ENCODE results near the gene FAR2. TPM values are rescaled to one million over a fixed set of nuclear protein-coding genes. Genes with fewer than 3 reads are reported as not detected.

FAR2 gene
- polyA plus RNA-seq, 1 of the 3 experiments (the other 2 are of a cell fraction) = 7.4 TPM

DNA sequence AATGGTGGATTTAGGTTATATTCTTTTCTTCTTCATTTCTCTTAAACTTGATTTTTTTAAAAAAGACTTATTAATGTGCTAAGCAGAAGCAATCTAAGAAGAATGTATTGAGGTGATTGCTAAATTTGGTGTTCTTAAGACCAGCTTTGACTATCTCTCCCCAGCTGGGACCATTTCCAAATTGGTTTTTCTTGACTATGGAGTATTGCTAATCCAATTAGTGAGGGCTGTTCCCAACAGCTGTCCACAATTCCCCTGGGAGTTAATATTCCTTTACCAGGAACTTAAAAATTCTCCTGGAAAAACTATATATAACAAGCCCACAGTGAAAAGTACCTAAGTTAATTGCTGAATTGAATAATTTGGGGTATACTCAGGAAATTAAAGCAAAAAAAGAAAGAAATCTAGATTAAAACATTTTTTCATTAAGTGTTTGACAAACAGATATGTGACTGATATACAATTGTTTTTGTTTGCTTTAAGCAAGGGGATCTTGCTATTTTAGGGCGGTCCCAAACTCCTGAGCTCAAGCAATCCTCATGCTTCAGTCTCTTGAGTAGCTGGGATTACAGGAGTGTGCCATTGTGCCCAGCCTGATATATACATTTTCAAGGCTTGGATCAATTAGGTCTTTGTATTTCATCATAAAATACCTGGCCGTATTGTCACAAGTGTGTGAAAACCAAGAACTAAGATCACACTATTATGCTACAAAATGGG, 105.0 kb downstream of the FAR2 start:
- no peak overlapping the region for H3K9ac ChIP-seq
- no peaks in the 10 kb centered on the region for H3K9me3 ChIP-seq
- TF ChIP-seq NRF1 (IDR thresholded peaks at IDR 0.05; ENCODE audit: low read depth, low read length) (no peak), MXI1 (IDR thresholded peaks at IDR 0.05; ENCODE audit: low read depth, low read length) (no peak), MEF2A (IDR thresholded peaks at IDR 0.05; ENCODE audit: borderline replicate concordance, low read depth) (no peak), EZH2phosphoT487 (IDR thresholded peaks at IDR 0.05; ENCODE audit: borderline replicate concordance, low read depth) (no peak), JUND (IDR thresholded peaks at IDR 0.05) (no peak), EP300 (IDR thresholded peaks at IDR 0.05; ENCODE audit: borderline replicate concordance in 1 of 2, low read depth in 1 of 2, low read length in 1 of 2) (no peak), TAF1 (IDR thresholded peaks at IDR 0.05; ENCODE audit: borderline replicate concordance, low read depth, low read length) (no peak), GABPA (IDR thresholded peaks at IDR 0.05; ENCODE audit: low read depth) (no peak), RFX5 (IDR thresholded peaks at IDR 0.05; ENCODE audit: low read length) (no peak)
- TF ChIP-seq, protein P1, sequence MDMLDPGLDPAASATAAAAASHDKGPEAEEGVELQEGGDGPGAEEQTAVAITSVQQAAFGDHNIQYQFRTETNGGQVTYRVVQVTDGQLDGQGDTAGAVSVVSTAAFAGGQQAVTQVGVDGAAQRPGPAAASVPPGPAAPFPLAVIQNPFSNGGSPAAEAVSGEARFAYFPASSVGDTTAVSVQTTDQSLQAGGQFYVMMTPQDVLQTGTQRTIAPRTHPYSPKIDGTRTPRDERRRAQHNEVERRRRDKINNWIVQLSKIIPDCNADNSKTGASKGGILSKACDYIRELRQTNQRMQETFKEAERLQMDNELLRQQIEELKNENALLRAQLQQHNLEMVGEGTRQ (IDR thresholded peaks at IDR 0.05; ENCODE audit: borderline replicate concordance, low read depth, low read length) = no peak
- TF ChIP-seq, protein P2, sequence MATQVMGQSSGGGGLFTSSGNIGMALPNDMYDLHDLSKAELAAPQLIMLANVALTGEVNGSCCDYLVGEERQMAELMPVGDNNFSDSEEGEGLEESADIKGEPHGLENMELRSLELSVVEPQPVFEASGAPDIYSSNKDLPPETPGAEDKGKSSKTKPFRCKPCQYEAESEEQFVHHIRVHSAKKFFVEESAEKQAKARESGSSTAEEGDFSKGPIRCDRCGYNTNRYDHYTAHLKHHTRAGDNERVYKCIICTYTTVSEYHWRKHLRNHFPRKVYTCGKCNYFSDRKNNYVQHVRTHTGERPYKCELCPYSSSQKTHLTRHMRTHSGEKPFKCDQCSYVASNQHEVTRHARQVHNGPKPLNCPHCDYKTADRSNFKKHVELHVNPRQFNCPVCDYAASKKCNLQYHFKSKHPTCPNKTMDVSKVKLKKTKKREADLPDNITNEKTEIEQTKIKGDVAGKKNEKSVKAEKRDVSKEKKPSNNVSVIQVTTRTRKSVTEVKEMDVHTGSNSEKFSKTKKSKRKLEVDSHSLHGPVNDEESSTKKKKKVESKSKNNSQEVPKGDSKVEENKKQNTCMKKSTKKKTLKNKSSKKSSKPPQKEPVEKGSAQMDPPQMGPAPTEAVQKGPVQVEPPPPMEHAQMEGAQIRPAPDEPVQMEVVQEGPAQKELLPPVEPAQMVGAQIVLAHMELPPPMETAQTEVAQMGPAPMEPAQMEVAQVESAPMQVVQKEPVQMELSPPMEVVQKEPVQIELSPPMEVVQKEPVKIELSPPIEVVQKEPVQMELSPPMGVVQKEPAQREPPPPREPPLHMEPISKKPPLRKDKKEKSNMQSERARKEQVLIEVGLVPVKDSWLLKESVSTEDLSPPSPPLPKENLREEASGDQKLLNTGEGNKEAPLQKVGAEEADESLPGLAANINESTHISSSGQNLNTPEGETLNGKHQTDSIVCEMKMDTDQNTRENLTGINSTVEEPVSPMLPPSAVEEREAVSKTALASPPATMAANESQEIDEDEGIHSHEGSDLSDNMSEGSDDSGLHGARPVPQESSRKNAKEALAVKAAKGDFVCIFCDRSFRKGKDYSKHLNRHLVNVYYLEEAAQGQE (IDR thresholded peaks at IDR 0.05; ENCODE audit: low read depth, low read length) = no peak
- no peaks in the 10 kb centered on the region for H3K79me2 ChIP-seq (ENCODE audit: insufficient read depth)
- no peak overlapping the region for H3K4me2 ChIP-seq
- ChIA-PET CTCF (interaction anchor here (1.0 to 1.1 kb wide), 2 partner anchors 10 to 19 kb away, joined by 3 to 4 read pairs; no protein-coding TSS in a partner anchor), POLR2A (no interaction called here)
- no peaks in the 10 kb centered on the region for H3K9me2 ChIP-seq
- no peak for DNase-seq
- no peaks in the 10 kb centered on the region for H3F3A ChIP-seq (replicated peaks; ENCODE audit: insufficient read depth)
- H2AFZ ChIP-seq (ENCODE audit: low read depth) = no peak overlapping the region
- H3K27ac ChIP-seq (ENCODE audit: low read depth in 2 of 2, low read length in 1 of 2) = no peak overlapping the region; a peak in 1 of 4 replicates
- no peaks in the 10 kb centered on the region for H3K36me3 ChIP-seq (replicated peaks in 1 of 2; ENCODE audit: control insufficient read depth in 1 of 2, insufficient read depth in 2 of 2, low read length in 1 of 2)
- WGBS (ENCODE audit: low lambda C conversion rate) = 91% methylated on average over 2 of the region's 2 CpGs
- peaks cover 0 to 5% of the 10 kb centered on the region in 2 experiments; a peak in 2 of 4 replicates for H3K4me1 ChIP-seq (ENCODE audit: control insufficient read depth in 1 of 2, insufficient read depth in 2 of 2, low read depth in 1 of 2, low read length in 1 of 2)
- no peaks in the 10 kb centered on the region for H3K27me3 ChIP-seq (ENCODE audit: insufficient read depth)
- no peaks in the 10 kb centered on the region for H4K20me1 ChIP-seq (ENCODE audit: insufficient read depth)
- H3K4me3 ChIP-seq (ENCODE audit: low read depth in 2 of 2, low read length in 1 of 2) = no peak overlapping the region

DNA sequence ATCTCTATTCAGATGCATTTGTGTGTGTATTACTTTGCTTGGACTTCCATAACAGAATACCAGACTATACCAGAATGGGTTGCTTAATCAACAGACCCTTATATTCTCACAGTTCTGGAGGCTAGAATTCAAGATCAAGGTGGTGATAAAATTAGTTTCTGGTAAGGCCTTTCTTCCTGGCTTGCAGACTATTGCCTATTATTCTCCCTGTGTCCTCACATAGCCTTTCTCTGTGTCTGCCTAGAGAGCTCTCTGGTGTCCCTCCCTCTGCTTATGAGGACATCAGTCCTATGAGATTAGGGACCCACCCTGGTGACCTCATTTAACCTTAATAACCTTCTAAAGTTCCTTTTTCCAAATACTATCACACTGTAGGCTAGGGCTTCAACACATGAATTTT, 106.0 kb downstream of the FAR2 start:
- POLR2A ChIA-PET = no interaction called here
- no peak overlapping the region for H3K4me2 ChIP-seq
- no peak overlapping the region for H3K4me3 ChIP-seq (ENCODE audit: low read depth in 2 of 2, low read length in 1 of 2)
- H3K9me3 ChIP-seq = no peaks in the 10 kb centered on the region
- TF ChIP-seq SMC3 (IDR thresholded peaks at IDR 0.05; ENCODE audit: low read depth, low read length) = no peak
- TF ChIP-seq GATA2 (CRISPR knock-in tag; IDR thresholded peaks at IDR 0.05) = no peak
- no peak for TF ChIP-seq POLR2AphosphoS5 (IDR thresholded peaks at IDR 0.05; ENCODE audit: low read depth, low read length)
- TF ChIP-seq JUND (IDR thresholded peaks at IDR 0.05) = no peak
- TF ChIP-seq, protein P3, sequence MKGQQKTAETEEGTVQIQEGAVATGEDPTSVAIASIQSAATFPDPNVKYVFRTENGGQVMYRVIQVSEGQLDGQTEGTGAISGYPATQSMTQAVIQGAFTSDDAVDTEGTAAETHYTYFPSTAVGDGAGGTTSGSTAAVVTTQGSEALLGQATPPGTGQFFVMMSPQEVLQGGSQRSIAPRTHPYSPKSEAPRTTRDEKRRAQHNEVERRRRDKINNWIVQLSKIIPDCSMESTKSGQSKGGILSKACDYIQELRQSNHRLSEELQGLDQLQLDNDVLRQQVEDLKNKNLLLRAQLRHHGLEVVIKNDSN (IDR thresholded peaks at IDR 0.05; ENCODE audit: borderline replicate concordance, low read depth) = no peak
- no peak for TF ChIP-seq CHD2 (IDR thresholded peaks at IDR 0.05; ENCODE audit: low read length, partially characterized antibody)
- TF ChIP-seq GABPA (IDR thresholded peaks at IDR 0.05; ENCODE audit: low read depth) = no peak
- no peak overlapping the region for H2AFZ ChIP-seq (ENCODE audit: low read depth)
- H3F3A ChIP-seq (replicated peaks; ENCODE audit: insufficient read depth) = no peaks in the 10 kb centered on the region
- peaks cover 0 to 5% of the 10 kb centered on the region in 2 experiments; a peak in 2 of 4 replicates for H3K4me1 ChIP-seq (ENCODE audit: control insufficient read depth in 1 of 2, insufficient read depth in 2 of 2, low read depth in 1 of 2, low read length in 1 of 2)
- DNase-seq = peak; percentile 4
- H3K36me3 ChIP-seq (replicated peaks in 1 of 2; ENCODE audit: control insufficient read depth in 1 of 2, insufficient read depth in 2 of 2, low read length in 1 of 2) = no peaks in the 10 kb centered on the region
- H4K20me1 ChIP-seq (ENCODE audit: insufficient read depth) = no peaks in the 10 kb centered on the region
- no peak overlapping the region for H3K9ac ChIP-seq
- no peak overlapping the region for H3K27ac ChIP-seq (ENCODE audit: low read depth in 2 of 2, low read length in 1 of 2)
- H3K27me3 ChIP-seq (ENCODE audit: insufficient read depth) = no peaks in the 10 kb centered on the region
- CTCF ChIA-PET = no interaction called here
- no peaks in the 10 kb centered on the region for H3K79me2 ChIP-seq (ENCODE audit: insufficient read depth)
- H3K9me2 ChIP-seq = no peaks in the 10 kb centered on the region
